NCI-H2196 (cell line): ENCODE results near the gene ATXN10.

Source experiments
- DNase-seq: peaks from one replicate; lab custom pipeline; 2025; ENCODE audit not compliant: unreplicated experiment; lab: John Stamatoyannopoulos, UW

The ATXN10 gene

GRCh38 chr22:45848904-45849303 lies 177.3 kb downstream of the ATXN10 start:
- DNase-seq, result no peak

- DNase-seq, result peak; percentile 3
These were observed 181.2 kb downstream of the ATXN10 start for GRCh38 chr22:45852826-45853225.

- no peak for DNase-seq
These were observed 184.3 kb downstream of the ATXN10 start for GRCh38 chr22:45855961-45856360.

- DNase-seq, result no peak
These were observed 185.9 kb downstream of the ATXN10 start for GRCh38 chr22:45857519-45857918.

DNA sequence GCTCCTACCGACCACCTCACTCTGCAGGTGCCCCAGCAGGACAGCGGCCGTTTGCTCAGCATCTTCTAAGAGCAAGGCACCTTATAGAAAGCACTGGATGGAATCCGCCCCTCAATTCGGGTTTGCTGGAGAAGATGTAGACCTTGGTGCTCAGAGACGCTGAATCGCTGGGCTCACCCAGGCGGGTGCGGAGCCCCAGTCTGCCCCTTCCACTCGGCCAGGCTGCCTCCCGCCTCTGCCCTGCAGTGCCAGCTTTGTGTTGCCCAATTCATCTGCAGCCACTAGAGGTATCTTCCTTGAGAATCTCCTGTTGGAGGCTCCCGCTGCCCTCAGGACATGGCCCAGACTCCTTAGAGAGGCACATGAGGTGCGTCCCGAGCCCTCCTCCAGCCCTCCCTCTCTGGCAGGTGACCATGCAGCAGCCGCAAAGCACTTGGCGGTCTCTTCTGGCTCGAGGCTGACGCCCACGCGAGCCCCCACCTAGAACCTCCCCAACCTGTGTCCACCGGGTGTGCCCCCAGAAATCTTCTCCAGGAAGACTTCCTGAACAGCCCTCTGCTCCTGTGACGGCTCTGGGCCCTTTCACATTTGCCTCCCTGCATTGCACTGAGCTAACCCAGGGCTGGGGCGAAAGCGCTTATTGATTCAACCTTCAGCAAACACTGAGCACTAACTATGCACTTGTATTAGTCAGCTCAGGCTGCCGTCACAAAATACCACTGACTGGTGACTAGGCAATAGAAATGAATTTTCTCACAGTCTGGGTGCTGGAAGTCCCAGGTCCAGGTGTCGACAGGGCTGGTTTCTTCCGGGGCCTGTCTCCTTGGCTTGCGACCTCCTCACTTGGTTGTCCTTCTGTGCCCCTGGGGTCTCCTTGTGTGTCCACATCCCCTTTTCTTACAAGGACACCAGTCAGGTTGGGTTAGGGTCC lies 187.9 kb downstream of the ATXN10 start:
- no peak for DNase-seq

GRCh38 chr22:45860201-45860600 lies 188.6 kb downstream of the ATXN10 start:
- DNase-seq, result no peak

GRCh38 chr22:45861259-45861658 lies 189.6 kb downstream of the ATXN10 start:
- DNase-seq, result no peak

GRCh38 chr22:45863981-45864751 lies 192.5 kb downstream of the ATXN10 start:
- peak; percentile 84 for DNase-seq

- DNase-seq, result no peak
These were observed 193.4 kb downstream of the ATXN10 start for GRCh38 chr22:45864959-45865476.

DNA sequence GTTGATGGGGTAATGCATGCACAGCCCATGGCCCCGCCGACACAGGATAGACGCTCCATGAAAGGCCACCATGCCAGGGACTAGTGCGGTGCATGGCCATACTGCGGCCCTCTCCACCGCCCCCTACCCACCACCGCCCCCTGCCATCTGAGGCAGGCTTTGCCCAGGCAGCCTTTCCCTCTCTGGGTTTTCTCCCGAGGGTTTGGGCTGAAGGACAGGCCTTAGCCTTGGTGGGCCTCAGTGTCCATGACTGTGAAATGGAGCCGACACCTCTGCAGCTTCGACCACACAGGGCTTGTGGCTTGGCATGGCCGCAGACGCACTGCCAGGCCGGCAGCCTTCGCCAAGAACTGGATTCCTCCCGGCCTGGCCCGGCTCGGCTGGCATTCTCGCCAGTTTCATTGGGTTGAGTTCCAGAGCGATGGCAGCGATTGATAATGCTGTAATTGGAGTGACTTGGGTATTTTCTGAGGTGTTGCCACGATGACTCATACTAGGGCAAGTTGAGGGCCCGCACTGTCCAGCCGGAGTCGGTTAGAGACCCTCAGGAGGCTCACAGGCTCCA lies 194.0 kb downstream of the ATXN10 start:
- no peak for DNase-seq

DNA sequence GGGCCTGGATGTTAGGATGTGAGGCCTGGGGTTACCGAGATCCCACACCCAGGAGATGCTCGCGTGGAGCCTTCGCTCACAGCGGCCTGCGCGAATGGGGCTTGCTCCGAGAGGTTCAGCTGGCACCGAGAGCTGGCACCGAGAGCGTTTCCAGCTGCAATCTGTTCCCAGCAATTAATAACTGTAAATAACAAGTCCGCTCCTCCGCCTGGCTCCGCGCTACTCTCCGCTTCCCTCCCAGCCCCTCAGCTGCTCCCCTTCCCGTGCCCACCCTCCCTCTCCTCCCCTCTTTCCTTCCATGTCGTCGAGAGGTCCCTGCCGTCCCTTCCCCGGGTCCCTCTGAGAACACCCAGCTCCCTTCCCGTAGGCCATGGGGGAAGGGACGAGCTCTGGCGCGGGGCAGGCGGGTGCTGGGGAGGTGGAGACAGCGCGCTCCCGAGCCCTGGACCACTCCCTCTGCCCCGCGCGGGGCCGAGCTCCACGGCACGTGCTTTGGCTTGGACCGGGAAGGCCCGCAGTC lies 194.6 kb downstream of the ATXN10 start:
- no peak for DNase-seq

- no peak for DNase-seq
These were observed 195.0 kb downstream of the ATXN10 start for GRCh38 chr22:45866646-45867117.

GRCh38 chr22:45867118-45867905 lies 195.7 kb downstream of the ATXN10 start:
- DNase-seq, result no peak

- no peak for DNase-seq
These were observed 196.4 kb downstream of the ATXN10 start for GRCh38 chr22:45867906-45868555.

DNA sequence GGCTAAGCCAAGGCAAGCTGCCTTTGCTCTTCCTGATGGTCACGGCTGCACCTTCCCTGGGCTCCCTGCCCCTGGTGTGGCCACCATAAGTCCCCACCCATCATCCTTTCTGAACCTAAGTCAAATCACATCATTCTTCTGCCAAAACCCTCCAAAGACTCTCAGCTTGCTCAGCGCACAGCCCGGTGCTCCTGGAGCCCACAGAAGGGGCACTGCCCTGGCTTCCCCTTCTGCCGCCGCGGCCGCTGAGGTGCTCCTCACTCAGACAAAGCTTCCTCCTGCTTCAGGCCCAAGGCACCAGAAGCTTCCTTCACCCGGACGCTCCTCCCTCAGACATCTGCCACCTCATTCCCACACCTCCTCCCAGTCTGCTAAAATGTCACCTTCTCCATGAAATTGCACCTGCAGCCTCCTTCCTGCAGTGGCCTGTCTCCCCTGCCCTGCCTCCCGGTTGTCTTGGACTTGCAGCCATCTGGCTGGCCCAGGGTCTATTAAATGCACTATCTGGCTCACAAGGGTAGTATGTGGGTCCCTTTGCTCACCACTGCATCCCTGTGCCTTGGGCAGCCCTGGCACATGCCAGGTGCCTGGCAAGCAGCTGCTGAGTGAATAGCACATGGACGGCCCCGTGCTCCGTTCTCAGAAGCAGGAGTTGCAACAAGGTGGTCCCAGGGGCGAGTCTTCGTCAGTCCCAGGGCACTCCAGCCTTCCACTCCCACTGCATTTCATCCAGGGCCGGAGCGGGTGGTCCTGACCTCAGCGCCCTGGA lies 197.1 kb downstream of the ATXN10 start:
- no peak for DNase-seq

- DNase-seq, result no peak
These were observed 197.8 kb downstream of the ATXN10 start for GRCh38 chr22:45869340-45869847.

GRCh38 chr22:45870011-45870410 lies 198.4 kb downstream of the ATXN10 start:
- no peak for DNase-seq

DNA sequence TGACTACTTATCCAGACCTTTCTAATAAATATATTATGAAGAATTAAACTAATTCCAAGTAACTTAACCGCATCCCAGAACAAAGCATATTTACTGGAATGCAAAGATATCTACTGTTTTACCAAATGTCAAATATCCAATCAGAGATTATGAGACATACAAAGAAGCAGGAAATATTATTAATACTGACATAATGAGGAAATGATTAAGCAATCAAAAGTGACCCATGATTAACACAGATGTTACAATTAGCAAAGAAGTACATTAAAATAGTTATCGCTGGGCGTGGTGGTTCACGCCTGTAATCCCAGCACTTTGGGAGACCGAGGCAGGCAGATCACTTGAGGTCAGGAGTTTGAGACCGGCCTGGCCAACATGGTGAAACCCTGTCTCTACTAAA lies 200.1 kb downstream of the ATXN10 start:
- DNase-seq, result no peak
